ENCODE results near the gene ZNF451. TPM values are rescaled to one million over a fixed set of nuclear protein-coding genes. Genes with fewer than 3 reads are reported as not detected.

Gene ZNF451
- total RNA-seq, 4 donors from 2014 or later: 34.9 to 102 (median 42.7) TPM

DNA sequence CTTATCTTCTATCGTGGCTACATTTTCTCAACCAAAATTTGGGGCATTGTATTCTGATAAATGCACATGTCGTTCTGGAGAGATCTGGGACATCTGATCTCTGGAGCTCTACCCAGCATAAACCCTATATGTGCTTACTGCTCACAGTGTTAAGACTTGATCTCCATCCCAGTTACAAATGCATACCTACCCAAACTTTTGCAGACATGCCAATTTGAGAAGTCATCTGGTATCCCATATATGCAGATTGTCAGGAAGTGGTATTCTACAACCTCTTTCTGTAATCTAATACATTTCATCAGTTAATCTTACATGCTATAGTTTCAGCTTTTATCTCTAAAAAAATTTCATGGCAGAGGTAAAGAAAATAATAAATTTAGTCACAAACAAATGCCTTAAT, 93.3 kb downstream of the ZNF451 start:
- Histone ChIP-seq H3K9me3 (no peaks in the 10 kb centered on the region), H3K36me3 (peaks cover 16% of the 10 kb centered on the region), H3K27me3 (no peaks in the 10 kb centered on the region), H3K27ac (no peak overlapping the region), H3K4me1 (no peaks in the 10 kb centered on the region), H3K4me3 (no peak overlapping the region)
- no peak for DNase-seq (ENCODE audit: low spot score in 2 of 2)
- TF ChIP-seq POLR2AphosphoS5 (IDR thresholded peaks at IDR 0.05) (no peak), POLR2A (IDR thresholded peaks at IDR 0.05) (no peak), EP300 (IDR thresholded peaks at IDR 0.05) (no peak)
- TF ChIP-seq, protein P1, sequence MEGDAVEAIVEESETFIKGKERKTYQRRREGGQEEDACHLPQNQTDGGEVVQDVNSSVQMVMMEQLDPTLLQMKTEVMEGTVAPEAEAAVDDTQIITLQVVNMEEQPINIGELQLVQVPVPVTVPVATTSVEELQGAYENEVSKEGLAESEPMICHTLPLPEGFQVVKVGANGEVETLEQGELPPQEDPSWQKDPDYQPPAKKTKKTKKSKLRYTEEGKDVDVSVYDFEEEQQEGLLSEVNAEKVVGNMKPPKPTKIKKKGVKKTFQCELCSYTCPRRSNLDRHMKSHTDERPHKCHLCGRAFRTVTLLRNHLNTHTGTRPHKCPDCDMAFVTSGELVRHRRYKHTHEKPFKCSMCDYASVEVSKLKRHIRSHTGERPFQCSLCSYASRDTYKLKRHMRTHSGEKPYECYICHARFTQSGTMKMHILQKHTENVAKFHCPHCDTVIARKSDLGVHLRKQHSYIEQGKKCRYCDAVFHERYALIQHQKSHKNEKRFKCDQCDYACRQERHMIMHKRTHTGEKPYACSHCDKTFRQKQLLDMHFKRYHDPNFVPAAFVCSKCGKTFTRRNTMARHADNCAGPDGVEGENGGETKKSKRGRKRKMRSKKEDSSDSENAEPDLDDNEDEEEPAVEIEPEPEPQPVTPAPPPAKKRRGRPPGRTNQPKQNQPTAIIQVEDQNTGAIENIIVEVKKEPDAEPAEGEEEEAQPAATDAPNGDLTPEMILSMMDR (IDR thresholded peaks at IDR 0.05): no peak
- WGBS: 92% methylated on average over 2 of the region's 2 CpGs

DNA sequence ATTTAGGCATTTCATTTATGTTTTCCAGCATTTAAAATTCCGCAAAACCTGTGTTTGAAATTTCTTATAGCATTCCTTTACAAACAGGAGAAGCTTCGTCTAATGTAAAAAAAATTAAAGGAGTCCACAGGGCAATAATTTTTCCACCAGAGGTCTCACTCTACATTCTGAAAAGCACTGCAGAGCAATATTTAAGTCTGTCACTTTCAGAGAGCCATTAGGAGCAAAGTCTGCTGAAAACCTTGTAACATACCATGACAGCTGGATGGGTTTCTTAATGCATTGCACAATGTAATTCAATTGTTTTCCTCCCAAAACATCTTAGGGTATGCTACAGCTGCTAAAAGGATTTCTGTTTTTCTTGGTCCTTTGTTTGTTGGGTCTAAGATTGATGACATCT, 100.2 kb downstream of the ZNF451 start:
- Histone ChIP-seq H3K4me3 (no peak overlapping the region), H3K4me1 (no peaks in the 10 kb centered on the region), H3K27ac (no peak overlapping the region), H3K36me3 (peaks cover 3% of the 10 kb centered on the region), H3K9me3 (no peaks in the 10 kb centered on the region), H3K27me3 (no peaks in the 10 kb centered on the region)
- TF ChIP-seq POLR2AphosphoS5 (IDR thresholded peaks at IDR 0.05): no peak
- no peak for TF ChIP-seq EP300 (IDR thresholded peaks at IDR 0.05)
- TF ChIP-seq, protein P1 (IDR thresholded peaks at IDR 0.05): no peak
- TF ChIP-seq POLR2A (IDR thresholded peaks at IDR 0.05): no peak
- DNase-seq (ENCODE audit: low spot score in 2 of 2): no peak
- 67% methylated on average over 2 of the region's 2 CpGs for WGBS

DNA sequence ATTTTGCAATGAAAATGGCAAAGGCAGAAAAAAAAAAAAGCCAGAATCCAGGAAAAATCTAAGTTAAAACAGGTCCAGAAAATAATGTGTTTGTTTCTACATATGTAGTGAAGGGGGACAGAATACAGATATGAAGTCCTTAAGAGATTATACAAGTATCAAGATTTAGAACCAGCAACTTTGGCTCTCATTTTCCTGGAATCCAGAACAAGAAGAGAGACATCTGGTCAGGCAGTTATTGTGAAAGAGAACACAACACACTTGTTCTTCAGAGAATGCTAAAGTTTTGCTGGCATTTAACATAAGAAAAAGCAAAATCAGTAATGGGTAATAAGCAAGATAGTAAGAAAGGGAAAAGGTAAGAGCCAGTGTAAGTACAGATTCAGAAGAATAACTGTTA, 103.2 kb downstream of the ZNF451 start:
- no peak overlapping the region for H3K27ac ChIP-seq
- DNase-seq (ENCODE audit: low spot score in 2 of 2): no peak
- no peaks in the 10 kb centered on the region for H3K4me1 ChIP-seq
- no peak overlapping the region for H3K4me3 ChIP-seq
- H3K9me3 ChIP-seq: no peaks in the 10 kb centered on the region
- no peaks in the 10 kb centered on the region for H3K27me3 ChIP-seq
- TF ChIP-seq POLR2AphosphoS5 (IDR thresholded peaks at IDR 0.05) (no peak), EP300 (IDR thresholded peaks at IDR 0.05) (no peak), POLR2A (IDR thresholded peaks at IDR 0.05) (no peak)
- TF ChIP-seq, protein P1 (IDR thresholded peaks at IDR 0.05): no peak
- peaks cover 3% of the 10 kb centered on the region for H3K36me3 ChIP-seq

DNA sequence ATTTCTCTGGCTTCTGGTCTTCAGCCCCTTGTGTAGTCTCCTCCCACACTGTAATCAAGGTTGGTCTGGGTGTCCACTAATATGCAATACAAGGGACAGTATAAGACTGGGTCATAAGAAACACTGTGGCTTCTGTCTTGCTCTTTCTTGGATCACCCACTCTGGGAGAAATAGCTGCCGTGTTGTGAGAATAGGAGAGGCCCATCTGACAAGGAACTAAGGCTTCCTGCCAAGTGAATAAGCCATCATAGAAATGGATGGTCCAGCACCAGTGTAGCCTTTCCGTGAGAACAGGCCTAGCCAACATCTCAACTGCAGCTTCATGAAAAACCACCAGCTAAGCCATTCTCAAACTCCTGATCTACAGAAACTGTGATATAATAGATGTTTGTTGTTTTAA, 105.5 kb downstream of the ZNF451 start:
- no peak for DNase-seq (ENCODE audit: low spot score in 2 of 2)
- WGBS: 77% methylated on average over 2 of the region's 2 CpGs

DNA sequence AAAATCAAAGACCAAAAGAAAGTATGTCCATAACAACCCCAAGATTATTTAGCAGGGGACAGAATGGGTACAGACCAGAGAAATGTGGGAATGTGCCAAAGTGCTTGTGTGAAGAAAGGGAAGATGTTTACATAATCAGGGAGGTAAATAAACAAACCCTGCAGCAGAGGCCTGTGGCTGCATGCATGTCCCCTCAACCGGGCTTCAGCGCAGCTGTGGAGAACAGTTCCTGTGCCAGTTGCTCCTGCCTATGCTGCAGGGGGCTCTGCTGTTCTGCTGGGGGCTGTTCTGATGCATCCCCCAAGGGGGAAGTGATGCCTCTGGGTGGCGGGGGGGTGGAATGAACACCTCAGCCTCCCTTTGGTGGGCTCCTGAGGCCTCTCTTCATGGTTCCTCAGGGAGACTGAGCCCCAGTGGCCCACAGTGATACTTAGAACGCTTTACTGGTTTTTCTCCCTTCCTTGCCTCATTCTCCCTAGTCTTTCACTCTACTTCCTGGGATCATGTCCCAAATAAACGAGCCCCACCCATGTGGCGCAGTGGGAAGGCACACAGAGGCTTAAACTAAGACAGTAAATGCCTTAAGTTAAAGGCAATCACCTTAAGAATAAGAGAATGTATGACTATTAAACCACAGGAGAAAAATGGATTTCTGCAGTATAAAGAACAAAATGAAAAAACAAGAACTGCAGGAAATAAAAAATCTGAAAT, 109.1 kb downstream of the ZNF451 start:
- no peak for DNase-seq (ENCODE audit: low spot score in 2 of 2)
- Histone ChIP-seq H3K27me3 (no peaks in the 10 kb centered on the region), H3K27ac (no peak overlapping the region), H3K36me3 (no peaks in the 10 kb centered on the region), H3K4me3 (no peak overlapping the region), H3K9me3 (no peaks in the 10 kb centered on the region), H3K4me1 (no peaks in the 10 kb centered on the region)
- no peak for TF ChIP-seq POLR2AphosphoS5 (IDR thresholded peaks at IDR 0.05)
- TF ChIP-seq, protein P1 (IDR thresholded peaks at IDR 0.05): no peak
- no peak for TF ChIP-seq POLR2A (IDR thresholded peaks at IDR 0.05)
- no peak for TF ChIP-seq EP300 (IDR thresholded peaks at IDR 0.05)
- 76% methylated on average over 6 of the region's 6 CpGs for WGBS

More for the DNA sequence above, 105.5 kb downstream of the ZNF451 start:
- TF ChIP-seq POLR2AphosphoS5 (IDR thresholded peaks at IDR 0.05) (no peak), POLR2A (IDR thresholded peaks at IDR 0.05) (no peak), EP300 (IDR thresholded peaks at IDR 0.05) (no peak)
- TF ChIP-seq, protein P1 (IDR thresholded peaks at IDR 0.05): no peak
- Histone ChIP-seq H3K27ac (no peak overlapping the region), H3K4me3 (no peak overlapping the region), H3K4me1 (no peaks in the 10 kb centered on the region), H3K36me3 (peaks cover 3% of the 10 kb centered on the region), H3K9me3 (no peaks in the 10 kb centered on the region), H3K27me3 (no peaks in the 10 kb centered on the region)
